NCI-H774 (cell line): ENCODE measurements around the gene HS3ST3A1.
"Not testable (repeated sequence)": the region's sequence is repeated elsewhere in the genome, so short reads cannot be mapped to it uniquely, and the experiment has no call there.

Experiments
- DNase-seq: peaks from one replicate; lab custom pipeline; 2025; lab: John Stamatoyannopoulos, UW

HS3ST3A1 gene

GRCh38 chr17:13575922-13576419, 25.8 kb downstream of the HS3ST3A1 start:
- DNase-seq = no peak

DNA sequence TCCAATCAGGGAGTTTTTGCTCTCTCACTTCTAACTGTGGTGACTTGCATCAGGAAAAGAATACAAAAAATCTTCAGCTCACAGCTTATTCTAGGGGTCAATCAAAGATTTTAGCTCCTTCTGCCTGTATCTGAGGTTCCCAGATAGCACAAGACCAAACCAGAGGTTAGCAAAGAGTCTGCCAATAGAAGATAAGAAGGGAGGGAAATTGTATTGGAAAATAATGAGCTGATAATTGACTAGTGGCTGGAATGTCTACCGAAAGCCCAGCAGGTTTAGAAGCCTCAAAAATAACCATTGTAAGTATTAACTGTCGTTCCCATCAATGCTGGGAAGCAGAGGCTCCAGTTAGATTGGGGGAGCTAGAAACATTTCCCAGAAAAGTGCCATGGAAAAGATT, 26.3 kb downstream of the HS3ST3A1 start:
- no peak for DNase-seq

DNA sequence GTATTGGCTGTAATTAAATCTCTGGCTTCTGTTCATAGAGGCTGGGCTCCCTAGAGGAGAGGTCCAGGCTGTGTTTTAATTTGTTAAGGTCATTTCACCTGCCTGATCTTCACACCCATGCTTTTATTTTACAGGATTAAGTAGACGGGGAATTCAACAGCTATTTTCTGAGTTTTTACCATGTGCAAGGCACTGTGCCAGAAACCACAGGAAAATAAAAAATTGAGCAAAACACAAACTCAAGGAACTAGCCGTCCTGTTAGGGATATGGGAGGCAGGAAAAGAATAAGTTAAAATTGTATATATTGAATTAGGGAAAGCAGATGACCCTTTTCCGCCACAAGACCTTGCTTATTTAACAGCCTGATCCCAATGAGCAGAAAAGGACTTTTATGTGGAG, 29.1 kb downstream of the HS3ST3A1 start:
- DNase-seq = no peak

DNA sequence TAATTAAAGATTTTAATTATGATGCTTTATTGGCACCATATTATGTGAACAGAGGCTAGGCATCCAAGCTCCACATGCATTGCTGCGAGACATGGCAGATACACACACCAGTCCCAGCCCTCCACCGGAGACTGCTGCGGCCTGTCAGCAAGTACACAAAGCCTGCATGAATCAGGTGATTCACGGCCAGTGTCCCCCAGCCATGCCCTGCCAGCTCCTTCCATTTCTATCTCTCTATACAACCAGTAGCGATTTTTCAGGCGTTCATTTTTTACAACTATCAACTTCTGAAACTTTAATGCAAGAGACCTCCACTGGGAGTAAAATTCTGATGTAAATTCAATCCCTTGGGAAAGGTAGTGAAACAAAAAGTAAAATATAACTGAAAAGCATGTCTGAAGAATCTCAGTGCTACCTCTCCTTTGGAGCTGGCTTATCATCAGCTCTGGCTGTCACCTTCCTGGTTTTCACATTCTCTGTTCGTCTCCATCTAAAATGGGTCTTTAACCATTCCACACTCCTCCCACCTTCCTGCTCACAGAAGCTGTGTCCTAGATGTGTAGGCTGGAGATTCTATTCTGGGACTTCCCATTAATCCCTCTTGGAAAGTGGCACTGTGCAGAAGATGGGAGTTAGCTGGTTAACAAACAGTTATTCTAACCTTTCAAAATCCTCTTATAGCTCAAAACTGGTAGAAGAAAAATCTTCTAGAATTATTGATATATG, 32.2 kb downstream of the HS3ST3A1 start:
- no peak for DNase-seq

- no peak for DNase-seq
Observed at GRCh38 chr17:13568582-13569397, 32.9 kb downstream of the HS3ST3A1 start.

DNA sequence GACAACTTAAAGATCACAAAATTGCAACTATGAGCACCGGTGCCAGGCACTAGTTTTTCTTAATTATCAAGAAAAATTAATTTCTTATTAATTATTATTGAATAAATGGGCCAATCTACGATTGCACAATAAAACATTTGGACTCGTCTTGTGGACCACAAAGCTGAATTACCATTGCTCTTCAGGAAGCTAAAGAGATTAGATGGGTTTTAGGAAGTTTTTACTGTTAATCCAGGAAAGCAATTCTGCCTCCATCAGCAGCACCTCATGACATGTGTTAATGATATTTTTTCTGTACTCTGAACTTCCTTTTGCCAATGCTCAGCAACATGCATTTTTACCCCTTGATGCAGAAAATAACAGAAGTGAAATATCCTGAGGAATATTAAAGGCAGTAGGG, 37.9 kb downstream of the HS3ST3A1 start:
- no peak for DNase-seq

- no peak for DNase-seq
Observed at GRCh38 chr17:13562271-13562800, 39.4 kb downstream of the HS3ST3A1 start.

GRCh38 chr17:13561606-13562270, 40.0 kb downstream of the HS3ST3A1 start:
- no peak for DNase-seq

DNA sequence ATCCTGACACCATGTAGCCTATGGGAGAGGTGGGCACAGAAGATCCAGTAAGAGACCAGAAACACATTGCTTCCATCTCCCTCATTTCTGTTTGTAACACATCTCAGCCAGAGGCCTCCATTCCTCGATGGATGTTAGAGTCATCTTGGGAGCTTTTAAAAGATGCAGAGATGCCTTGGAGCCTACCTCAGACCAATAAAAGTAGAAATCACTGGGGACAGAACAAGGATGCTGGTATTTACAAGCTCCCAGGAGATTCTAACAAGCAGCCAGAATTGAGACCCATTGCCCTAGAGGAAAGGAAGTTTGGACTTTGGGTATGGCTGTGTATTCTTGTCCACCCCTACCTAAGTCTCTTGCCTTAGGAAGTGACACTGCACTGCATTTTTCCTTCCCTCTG, 40.8 kb downstream of the HS3ST3A1 start:
- DNase-seq = no peak

DNA sequence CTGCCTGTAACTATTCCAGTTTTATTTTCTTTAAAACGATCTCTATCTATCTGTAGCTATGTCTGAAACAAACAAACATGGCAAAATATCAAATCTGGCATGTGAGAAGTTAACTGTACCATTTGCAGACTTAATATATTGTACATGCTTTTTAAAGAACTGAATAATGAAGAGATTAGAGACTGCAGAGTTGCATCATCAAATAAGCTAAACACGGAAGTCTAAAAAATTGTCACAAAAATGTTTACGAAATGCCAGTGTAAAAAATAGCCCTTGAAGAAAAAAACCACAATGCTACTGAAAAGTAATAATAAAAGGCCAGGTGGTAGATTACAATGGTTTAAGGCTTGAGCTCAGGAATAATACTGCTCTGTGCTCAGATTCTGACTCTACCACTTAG, 43.1 kb downstream of the HS3ST3A1 start:
- DNase-seq = no peak

- no peak for DNase-seq
Observed at GRCh38 chr17:13557077-13557476, 44.7 kb downstream of the HS3ST3A1 start.

DNA sequence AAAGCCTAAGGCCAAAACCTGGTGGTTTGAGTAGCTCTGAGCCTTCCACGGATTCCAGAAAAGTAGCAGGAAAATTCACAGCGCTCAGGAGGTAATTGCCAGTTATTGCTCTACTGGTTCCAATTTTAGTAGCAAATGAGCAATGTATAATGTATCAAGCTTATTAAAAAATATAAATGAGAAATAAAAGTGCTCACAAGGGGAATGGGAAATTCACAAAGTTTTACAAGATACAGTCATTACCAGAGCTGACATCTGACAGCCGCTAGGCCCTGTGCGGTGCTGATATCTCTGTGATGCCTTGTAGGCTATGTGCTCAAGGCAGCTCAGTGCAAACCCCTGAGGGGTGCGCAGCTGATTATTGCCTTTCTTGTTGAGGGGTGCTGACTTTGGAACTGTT, 47.5 kb downstream of the HS3ST3A1 start:
- DNase-seq = no peak

- DNase-seq = no peak
Observed at GRCh38 chr17:13550291-13550690, 51.4 kb downstream of the HS3ST3A1 start.

GRCh38 chr17:13548576-13548975, 53.2 kb downstream of the HS3ST3A1 start:
- not testable (repeated sequence) for DNase-seq

DNA sequence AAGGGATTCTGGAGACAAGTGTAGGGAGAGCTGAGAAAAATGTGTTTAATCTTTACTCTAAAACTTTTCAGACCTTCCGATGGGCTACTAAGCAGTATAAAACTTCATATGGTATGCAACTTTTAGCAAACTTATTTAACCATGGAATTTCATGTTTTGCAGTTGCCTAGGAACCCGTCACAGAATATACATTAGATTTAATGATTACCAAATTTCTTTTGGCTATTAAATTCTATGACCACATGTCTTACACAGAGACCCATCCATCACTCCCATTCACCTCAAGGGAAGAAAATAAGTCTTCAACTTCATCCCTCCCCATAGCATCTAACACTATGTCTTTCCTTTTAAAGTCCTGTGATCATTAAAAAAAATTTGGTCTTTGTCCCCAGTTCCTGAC, 54.9 kb downstream of the HS3ST3A1 start:
- DNase-seq = no peak

DNA sequence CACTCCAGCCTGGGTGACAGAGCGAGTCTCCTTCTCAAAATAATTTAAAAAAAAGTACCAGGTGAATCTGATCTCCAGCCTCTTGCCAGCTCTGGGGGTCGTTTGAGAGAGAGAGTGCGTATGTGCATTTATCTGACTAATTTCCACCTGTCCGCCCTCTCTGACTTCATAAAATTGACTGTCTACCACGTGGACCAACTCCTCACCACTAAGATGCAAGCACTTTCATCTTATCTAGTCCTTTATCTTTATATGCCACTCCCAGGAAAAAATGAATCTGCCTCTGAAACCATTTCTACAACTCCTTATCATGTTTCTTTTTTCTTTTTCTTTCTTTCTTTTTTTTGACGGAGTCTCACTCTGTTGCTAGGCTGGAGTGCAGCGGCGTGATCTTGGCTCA, 55.8 kb downstream of the HS3ST3A1 start:
- DNase-seq = no peak

DNA sequence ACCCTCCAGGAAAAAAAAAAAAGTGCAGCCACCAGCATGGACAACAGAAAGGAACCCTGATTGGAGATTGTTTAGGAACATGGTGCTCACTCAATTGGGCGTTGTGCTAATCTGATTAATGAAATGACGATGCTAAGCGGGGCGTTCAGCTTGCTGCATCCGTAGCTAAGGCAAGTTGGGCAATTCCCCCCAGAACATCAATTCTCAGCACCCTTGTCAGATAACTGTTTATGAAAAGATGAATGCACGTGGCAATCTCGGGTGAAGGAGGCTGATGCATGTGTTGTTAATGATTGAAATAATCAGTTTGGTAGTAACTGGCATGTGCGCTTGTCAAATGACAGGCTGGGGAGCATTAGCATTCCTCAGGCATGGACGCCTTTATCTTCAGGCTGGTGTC, 57.0 kb downstream of the HS3ST3A1 start:
- DNase-seq = no peak

DNA sequence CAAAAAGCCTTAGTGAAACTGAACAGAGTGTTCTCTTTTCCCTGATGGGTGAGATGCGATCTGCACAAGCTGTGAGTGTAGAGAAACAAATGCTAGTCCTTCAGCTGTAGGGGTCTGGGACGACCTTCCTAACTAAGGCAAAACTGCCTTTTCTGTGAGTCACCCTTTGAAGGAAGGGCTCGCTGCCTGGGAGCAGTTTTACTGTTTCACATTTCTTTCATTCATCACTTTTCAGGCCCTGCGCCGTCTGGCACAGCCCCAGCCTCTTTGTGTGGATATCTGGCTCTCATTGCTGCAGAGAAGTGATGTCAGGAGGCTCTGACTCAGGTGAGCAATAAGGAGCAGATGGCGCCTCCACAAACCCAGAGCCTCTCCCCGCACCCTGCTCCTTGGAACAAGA, 57.4 kb downstream of the HS3ST3A1 start:
- no peak for DNase-seq

DNA sequence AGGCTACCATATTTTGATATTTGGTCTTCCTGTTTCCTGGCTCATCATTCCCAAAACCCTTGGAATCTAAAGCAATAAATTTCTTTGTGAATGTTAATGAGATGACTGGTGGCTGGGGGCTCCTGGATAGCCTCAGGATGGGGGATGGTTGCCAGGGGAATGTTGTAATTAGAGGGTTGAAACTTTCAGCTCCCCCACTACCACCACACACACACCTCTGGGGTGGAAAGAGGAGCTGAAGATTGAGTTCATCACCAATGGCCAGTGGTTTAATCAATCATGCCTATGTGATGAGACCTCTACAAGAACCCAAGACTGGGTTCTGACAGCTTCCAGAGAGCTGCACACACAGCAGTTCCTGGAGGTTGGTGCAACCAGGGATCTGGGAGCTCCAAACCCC, 59.1 kb downstream of the HS3ST3A1 start:
- DNase-seq = no peak

DNA sequence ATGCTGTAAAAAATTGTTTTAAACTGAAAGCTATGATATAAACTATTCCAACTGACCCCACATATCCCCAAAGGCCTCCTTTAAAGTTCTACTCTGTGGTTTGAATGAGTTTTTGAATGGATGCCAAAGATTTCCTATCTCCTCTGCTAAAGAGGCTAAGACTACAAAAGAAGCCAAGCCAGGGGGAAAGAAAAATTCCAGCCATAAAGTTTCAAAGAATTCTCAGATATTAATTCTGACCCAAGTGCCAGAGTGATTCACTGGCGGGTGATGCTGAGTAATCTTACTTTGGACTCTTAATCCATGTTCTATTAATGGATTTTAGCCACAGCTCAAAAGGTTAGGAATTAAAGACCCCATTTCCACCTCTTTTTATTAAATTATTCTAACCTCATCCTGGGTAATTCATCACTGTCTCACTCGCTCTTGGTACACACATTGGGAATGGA, 60.7 kb downstream of the HS3ST3A1 start:
- DNase-seq = no peak

GRCh38 chr17:13540546-13540945, 61.2 kb downstream of the HS3ST3A1 start:
- no peak for DNase-seq

DNA sequence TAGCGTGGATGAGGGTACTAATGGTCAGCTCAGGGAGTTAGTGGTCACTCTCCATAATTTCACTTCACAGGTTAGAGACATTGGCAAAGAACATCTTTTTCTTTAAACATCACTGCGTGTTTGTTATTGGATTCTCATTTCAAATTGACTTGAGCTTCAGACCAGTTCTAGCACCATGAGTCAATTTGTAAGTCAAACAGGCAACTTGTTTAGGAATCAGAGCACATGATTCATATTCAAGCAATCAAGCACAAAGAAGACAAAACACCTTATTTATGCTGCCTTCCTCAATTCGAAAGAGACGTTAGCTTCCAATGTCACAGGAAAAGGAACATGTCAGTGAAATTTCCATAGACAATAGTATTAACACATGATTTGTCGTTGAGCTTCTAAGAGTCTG, 62.3 kb downstream of the HS3ST3A1 start:
- no peak for DNase-seq
